Osteoblast (primary cell): ENCODE data around the gene SHC1. TPM values are rescaled to one million over a fixed set of nuclear protein-coding genes. Genes with fewer than 3 reads are reported as not detected.
A peak's percentile ranks its signal among the peaks of the same experiment; 100 is the strongest.

Experiments
- DNase-seq: peaks from one replicate; pipeline ENCODE4 v3.0.0; 2011; ENCODE audit warnings: low spot score, mixed read lengths; ENCODE audit not compliant: insufficient read length; ENCODE audit errors: missing footprints
- H2AFZ ChIP-seq: 2 replicates; pipeline ENCODE4 v1.6.0; 2011; ENCODE audit warnings: mild to moderate bottlenecking, low read length
- H3K27ac ChIP-seq: 2 replicates; pipeline ENCODE4 v1.5.1; 2011; ENCODE audit warnings: mild to moderate bottlenecking, low read depth, low read length, moderate library complexity
- H3K27me3 ChIP-seq: 2 replicates; pipeline ENCODE4 v1.6.0; 2012; ENCODE audit warnings: mild to moderate bottlenecking, control low read depth, inconsistent platforms, low read length, moderate library complexity; ENCODE audit not compliant: insufficient read depth
- H3K36me3 ChIP-seq: 2 replicates; pipeline ENCODE4 v1.5.1; 2011; ENCODE audit warnings: mild to moderate bottlenecking, low read length, control low read depth, moderate library complexity; ENCODE audit not compliant: insufficient read depth
- H3K4me1 ChIP-seq: 2 replicates; pipeline ENCODE4 v1.5.1; 2011; ENCODE audit warnings: mild to moderate bottlenecking, low read length, control low read depth, moderate library complexity; ENCODE audit not compliant: insufficient read depth
- H3K4me2 ChIP-seq: 2 replicates; pipeline ENCODE4 v1.6.0; 2011; ENCODE audit warnings: mild to moderate bottlenecking, low read length; ENCODE audit not compliant: insufficient read depth
- H3K4me3 ChIP-seq: fragments of 200-600 bp; sonication (generic); 3 replicates; pipeline ENCODE4 v1.5.1; 2012; ENCODE audit warnings: mild to moderate bottlenecking, low read length, inconsistent platforms; ENCODE audit not compliant: insufficient read depth
- H3K79me2 ChIP-seq: 2 replicates; pipeline ENCODE4 v1.6.0; 2012; ENCODE audit warnings: mild to moderate bottlenecking, low read length, control low read depth, inconsistent platforms; ENCODE audit not compliant: insufficient read depth
- H3K9me3 ChIP-seq: 2 replicates; pipeline ENCODE4 v1.5.1; 2011; ENCODE audit warnings: low read depth, low read length, control low read depth
- H4K20me1 ChIP-seq: 2 replicates; pipeline ENCODE4 v1.6.0; 2012; ENCODE audit warnings: mild to moderate bottlenecking, low read length, control low read depth; ENCODE audit not compliant: insufficient read depth
- CTCF ChIP-seq: IDR thresholded peaks from 2 replicates; pipeline ENCODE4 v1.5.1; 2011; ENCODE audit warnings: mild to moderate bottlenecking, low read depth, low read length, moderate library complexity; ENCODE audit errors: extremely low read depth
- total RNA-seq: library from RNA; depleted of rRNA; stranded (reverse); fragments of >200 nt; gene quantifications from 2 replicates; pipeline ENCODE4 v1.2.3, GENCODE V29; 2012

SHC1 gene
- total RNA-seq, 1 donor = 230 TPM

GRCh38 chr1:155000726-155001424, 30.3 kb upstream of the SHC1 start:
- TF ChIP-seq CTCF = no peak
- H3K27ac ChIP-seq = peak overlapping the region; percentile 65
- H3K4me3 ChIP-seq = peak overlapping the region; percentile 90
- no peaks in the 10 kb centered on the region for H3K9me3 ChIP-seq
- H4K20me1 ChIP-seq = peaks cover 7% of the 10 kb centered on the region
- peak; percentile 99 for DNase-seq
- H2AFZ ChIP-seq = peak overlapping the region; percentile 81
- no peaks in the 10 kb centered on the region for H3K27me3 ChIP-seq
- peak overlapping the region; percentile 87 for H3K4me2 ChIP-seq
- H3K79me2 ChIP-seq = peaks cover 33% of the 10 kb centered on the region
- H3K4me1 ChIP-seq = peaks cover 34% of the 10 kb centered on the region
- H3K36me3 ChIP-seq = no peaks in the 10 kb centered on the region

GRCh38 chr1:155000411-155000725, 29.8 kb upstream of the SHC1 start:
- peaks cover 29% of the 10 kb centered on the region for H3K4me1 ChIP-seq
- no peak for DNase-seq
- H3K9me3 ChIP-seq = no peaks in the 10 kb centered on the region
- peak overlapping the region; percentile 90 for H3K4me3 ChIP-seq
- no peaks in the 10 kb centered on the region for H3K36me3 ChIP-seq
- H3K4me2 ChIP-seq = peak overlapping the region; percentile 87
- no peak for TF ChIP-seq CTCF
- H2AFZ ChIP-seq = peak overlapping the region; percentile 51
- no peaks in the 10 kb centered on the region for H3K27me3 ChIP-seq
- peaks cover 6% of the 10 kb centered on the region for H4K20me1 ChIP-seq
- H3K27ac ChIP-seq = no peak overlapping the region
- H3K79me2 ChIP-seq = peaks cover 28% of the 10 kb centered on the region

GRCh38 chr1:154999571-155000410, 29.2 kb upstream of the SHC1 start:
- Histone ChIP-seq H2AFZ (peak overlapping the region; percentile 51), H3K4me1 (peaks cover 23% of the 10 kb centered on the region), H3K27me3 (no peaks in the 10 kb centered on the region), H3K4me2 (peak overlapping the region; percentile 87), H3K36me3 (no peaks in the 10 kb centered on the region), H3K4me3 (peak overlapping the region; percentile 67), H3K79me2 (peaks cover 22% of the 10 kb centered on the region), H3K27ac (no peak overlapping the region), H3K9me3 (no peaks in the 10 kb centered on the region), H4K20me1 (peaks cover 4% of the 10 kb centered on the region)
- peak; percentile 80 for DNase-seq
- TF ChIP-seq CTCF = no peak
